HCT116 (cell line): ENCODE results near the gene DLG5. TPM values are rescaled to one million over a fixed set of nuclear protein-coding genes. Genes with fewer than 3 reads are reported as not detected.
A peak's percentile ranks its signal among the peaks of the same experiment; 100 is the strongest.

Experiments used
- ATAC-seq: fragments of 200-7000 bp; cut with Tn5 transposase; 2 replicates; pipeline ENCODE4 v1.9.1; 2020; ENCODE audit warnings: mild to moderate bottlenecking, moderate library complexity
- BruUV-seq: library from RNA; stranded (reverse); fragments of 400-500 nt; replicated peaks from 2 replicates; lab custom pipeline; 2021; lab: Mats Ljungman, UMichigan
- CTCF ChIA-PET: fragments of 300-600 bp; sonication (Branson Sonifier 250); formaldehyde crosslinking; loops from one replicate; lab custom pipeline; 2021; ENCODE audit warnings: antibody characterized with exemption; lab: Charles Lee
- POLR2A ChIA-PET: fragments of 300-600, 350-600 bp; sonication (Branson Sonifier 250); formaldehyde crosslinking; loops from one replicate; lab custom pipeline; 2021; ENCODE audit warnings: antibody characterized with exemption; lab: Charles Lee
- RAD21 ChIA-PET, 2 experiments: fragments of 300-600 bp; sonication (Branson Sonifier 250); formaldehyde crosslinking; loops; one replicate each; lab custom pipeline; 2023; ENCODE audit warnings: low total read pairs in 2 of 2; ENCODE audit not compliant: uncharacterized antibody in 2 of 2, unreplicated experiment in 2 of 2, low non-redundant PET in 1 of 2; lab: Charles Lee
- DNase-seq: peaks from one replicate; pipeline ENCODE4 v3.0.0-alpha.2; 2010; ENCODE audit warnings: low read depth, low spot score
- H2AFZ ChIP-seq: fragments of 200-600 bp; shearing (Covaris generic), sonication (generic); 2 replicates; pipeline ENCODE4 v1.6.1; 2017; ENCODE audit warnings: low read depth, mixed run types, mixed read lengths, antibody characterized with exemption, low read length; ENCODE audit not compliant: poor library complexity, severe bottlenecking
- H3K27ac ChIP-seq: 2 replicates; pipeline ENCODE4 v1.5.1; 2012; ENCODE audit warnings: low read depth, low read length
- H3K27me3 ChIP-seq: fragments of 200-600 bp; sonication (generic); 2 replicates; pipeline ENCODE4 v1.6.1; 2016; ENCODE audit warnings: mixed run types, low read length, mixed read lengths; ENCODE audit not compliant: insufficient read depth
- H3K36me3 ChIP-seq, 2 experiments: fragments of 200-500 bp in 1 of 2; fragments of 200-600 bp in 1 of 2; sonication (Bioruptor generic) in 1 of 2; sonication (generic) in 1 of 2; 2 replicates each; pipeline versions ENCODE4 v1.5.1 to v1.6.1; 2014 to 2016; ENCODE audit warnings: low read length in 2 of 2, inconsistent platforms in 1 of 2, mixed read lengths in 1 of 2, mixed run types in 1 of 2; ENCODE audit not compliant: insufficient read depth in 2 of 2, control insufficient read depth in 1 of 2
- H3K4me1 ChIP-seq, 2 experiments: fragments of 200-600 bp in 1 of 2; sonication (generic) in 1 of 2; 2 replicates each; pipeline versions ENCODE4 v1.5.1 to v1.6.1; 2012 to 2017; ENCODE audit warnings: low read length in 2 of 2, inconsistent platforms in 1 of 2, mild to moderate bottlenecking in 1 of 2, mixed read lengths in 1 of 2, mixed run types in 1 of 2, moderate library complexity in 1 of 2; ENCODE audit not compliant: insufficient read depth in 2 of 2, control insufficient read depth in 1 of 2
- H3K4me2 ChIP-seq: fragments of 200-600 bp; sonication (generic); 2 replicates; pipeline ENCODE4 v1.6.1; 2017; ENCODE audit warnings: mixed run types, low read length, mixed read lengths
- H3K4me3 ChIP-seq, 2 experiments: fragments of 200-600 bp in 1 of 2; sonication (generic) in 1 of 2; replicated peaks in 1 of 2; 2 replicates each; pipeline ENCODE4 v1.5.1; 2011 to 2016; ENCODE audit warnings: low read length in 2 of 2, control low read depth in 1 of 2, low read depth in 1 of 2, mild to moderate bottlenecking in 1 of 2, mixed read lengths in 1 of 2, mixed run types in 1 of 2
- H3K79me2 ChIP-seq: fragments of 200-600 bp; sonication (generic); 2 replicates; pipeline ENCODE4 v1.6.1; 2017; ENCODE audit warnings: mild to moderate bottlenecking, mixed run types, low read length, moderate library complexity, mixed read lengths; ENCODE audit not compliant: insufficient read depth
- H3K9ac ChIP-seq: fragments of 200-600 bp; sonication (generic); 2 replicates; pipeline ENCODE4 v1.6.1; 2016; ENCODE audit warnings: low read length, mixed read lengths
- H3K9me2 ChIP-seq: fragments of 200-600 bp; sonication (generic), shearing (Covaris generic); 2 replicates; pipeline ENCODE4 v1.6.1; 2017; ENCODE audit warnings: mixed run types, mild to moderate bottlenecking, moderate library complexity; ENCODE audit not compliant: insufficient read depth
- H3K9me3 ChIP-seq, 2 experiments: fragments of 200-500 bp in 1 of 2; fragments of 200-600 bp in 1 of 2; sonication (Bioruptor generic) in 1 of 2; sonication (generic) in 1 of 2; 2 replicates each; pipeline ENCODE4 v1.6.1; 2014 to 2017; ENCODE audit warnings: low read length in 2 of 2, mixed read lengths in 2 of 2, inconsistent platforms in 1 of 2, low read depth in 1 of 2, mild to moderate bottlenecking in 1 of 2, mixed run types in 1 of 2, moderate library complexity in 1 of 2; ENCODE audit not compliant: control insufficient read depth in 1 of 2, insufficient read depth in 1 of 2
- H4K20me1 ChIP-seq: fragments of 200-600 bp; sonication (generic), shearing (Covaris generic); 2 replicates; pipeline ENCODE4 v1.6.1; 2017; ENCODE audit warnings: mixed run types, mild to moderate bottlenecking, moderate library complexity; ENCODE audit not compliant: insufficient read depth
- CEBPB ChIP-seq: IDR thresholded peaks from 2 replicates; pipeline ENCODE4 v1.6.1; 2012; ENCODE audit warnings: low read depth
- EGR1 ChIP-seq: IDR thresholded peaks from 2 replicates; pipeline ENCODE4 v1.6.1; 2012; ENCODE audit warnings: low read depth
- JUND ChIP-seq: IDR thresholded peaks from 2 replicates; pipeline ENCODE4 v1.6.1; 2012
- POLR2AphosphoS5 ChIP-seq: IDR thresholded peaks from 2 replicates; pipeline ENCODE4 v1.6.1; 2011; ENCODE audit warnings: mild to moderate bottlenecking, low read depth, low read length, moderate library complexity
- SP1 ChIP-seq: IDR thresholded peaks from 2 replicates; pipeline ENCODE4 v1.6.1; 2012; ENCODE audit warnings: low read depth
- ZFX ChIP-seq: fragments of 450-650 bp; IDR thresholded peaks from 2 replicates; pipeline ENCODE4 v1.6.1; 2017
- ZNF274 ChIP-seq: fragments of 200-500 bp; sonication (Bioruptor generic); IDR thresholded peaks from 2 replicates; pipeline ENCODE4 v1.6.1; 2014; ENCODE audit warnings: mild to moderate bottlenecking, low read depth, low read length, inconsistent platforms
- intact Hi-C: fragments of 100-400 bp; cut with micrococcal nuclease; formaldehyde crosslinking; loops from 2 replicates; pipeline ENCODE4 v1.10.0; 2022
- total RNA-seq: library from RNA; stranded (reverse); gene quantifications from one replicate; pipeline ENCODE4 v1.2.1, GENCODE V29; 2021; ENCODE audit not compliant: unreplicated experiment
- TF ChIP-seq, protein P1 (sequence below), 3 experiments: fragments of 200-600 bp in 1 of 3; sonication (generic) in 1 of 3; IDR thresholded peaks in 2 of 3; conservative IDR thresholded peaks in 1 of 3; 2 replicates each; pipeline ENCODE4 v1.5.1; 2012 to 2017; ENCODE audit warnings: low read depth in 2 of 3, low read length in 2 of 3, antibody characterized with exemption in 1 of 3, borderline replicate concordance in 1 of 3, control low read depth in 1 of 3, mild to moderate bottlenecking in 1 of 3, mixed read lengths in 1 of 3, mixed run types in 1 of 3, moderate library complexity in 1 of 3; ENCODE audit not compliant: insufficient read depth in 1 of 3
- TF ChIP-seq, protein P2 (sequence below): IDR thresholded peaks from 2 replicates; pipeline ENCODE4 v1.6.1; 2012

Gene DLG5
- total RNA-seq, 1 experiment from 2014 or later, result 44.8 TPM

DNA sequence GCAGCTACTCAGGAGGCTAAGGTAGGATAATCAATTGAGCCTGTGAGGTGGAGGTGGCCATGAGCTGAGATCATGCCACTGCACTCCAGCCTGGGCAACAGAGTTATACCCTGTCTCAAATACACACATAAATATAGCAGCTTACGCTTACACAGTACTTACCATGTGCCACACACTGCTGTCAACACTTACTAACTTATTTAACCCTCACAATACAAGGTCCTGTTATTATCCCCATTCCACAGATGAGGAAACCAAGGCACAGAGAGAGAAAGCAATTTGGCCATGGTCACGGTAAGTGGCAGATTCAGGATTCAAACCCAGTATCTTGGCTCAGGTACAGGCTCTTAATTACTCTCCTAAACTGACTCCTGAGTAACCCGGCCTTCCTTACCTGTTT lies 19.1 kb downstream of the DLG5 start:
- peaks cover 21 to 58% of the 10 kb centered on the region in 2 experiments for H3K4me1 ChIP-seq
- DNase-seq (no peak), ATAC-seq (peak; percentile 9; the same call in 1 of the 2 replicates)
- H4K20me1 ChIP-seq, result no peaks in the 10 kb centered on the region
- no peaks in the 10 kb centered on the region for H3K27me3 ChIP-seq
- no peak overlapping the region for H3K27ac ChIP-seq
- no peak overlapping the region for H3K4me2 ChIP-seq
- intact Hi-C loops, result loop anchor here (5.0 kb wide), 1 partner anchor 120 kb away; the partner anchor contains the start of gene POLR3A
- ChIA-PET CTCF (no interaction called here), RAD21 (no interaction called here), POLR2A (no interaction called here)
- H3K9me2 ChIP-seq, result no peaks in the 10 kb centered on the region
- no peak overlapping the region for H3K9ac ChIP-seq
- peaks cover 64% of the 10 kb centered on the region for H3K79me2 ChIP-seq
- BruUV-seq, result no TSS peak
- no peaks in the 10 kb centered on the region for H3K9me3 ChIP-seq
- TF ChIP-seq EGR1, result no peak
- no peak for TF ChIP-seq ZFX
- TF ChIP-seq, protein P1, sequence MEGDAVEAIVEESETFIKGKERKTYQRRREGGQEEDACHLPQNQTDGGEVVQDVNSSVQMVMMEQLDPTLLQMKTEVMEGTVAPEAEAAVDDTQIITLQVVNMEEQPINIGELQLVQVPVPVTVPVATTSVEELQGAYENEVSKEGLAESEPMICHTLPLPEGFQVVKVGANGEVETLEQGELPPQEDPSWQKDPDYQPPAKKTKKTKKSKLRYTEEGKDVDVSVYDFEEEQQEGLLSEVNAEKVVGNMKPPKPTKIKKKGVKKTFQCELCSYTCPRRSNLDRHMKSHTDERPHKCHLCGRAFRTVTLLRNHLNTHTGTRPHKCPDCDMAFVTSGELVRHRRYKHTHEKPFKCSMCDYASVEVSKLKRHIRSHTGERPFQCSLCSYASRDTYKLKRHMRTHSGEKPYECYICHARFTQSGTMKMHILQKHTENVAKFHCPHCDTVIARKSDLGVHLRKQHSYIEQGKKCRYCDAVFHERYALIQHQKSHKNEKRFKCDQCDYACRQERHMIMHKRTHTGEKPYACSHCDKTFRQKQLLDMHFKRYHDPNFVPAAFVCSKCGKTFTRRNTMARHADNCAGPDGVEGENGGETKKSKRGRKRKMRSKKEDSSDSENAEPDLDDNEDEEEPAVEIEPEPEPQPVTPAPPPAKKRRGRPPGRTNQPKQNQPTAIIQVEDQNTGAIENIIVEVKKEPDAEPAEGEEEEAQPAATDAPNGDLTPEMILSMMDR (IDR thresholded peaks at IDR 0.05 in 2 of 3, conservative IDR thresholded peaks at IDR 0.05 in 1 of 3; ENCODE audit: borderline replicate concordance in 1 of 3, insufficient read depth in 1 of 3, low read depth in 2 of 3, low read length in 2 of 3), result no peak
- TF ChIP-seq CEBPB, result no peak
- TF ChIP-seq SP1, result no peak
- TF ChIP-seq, protein P2, sequence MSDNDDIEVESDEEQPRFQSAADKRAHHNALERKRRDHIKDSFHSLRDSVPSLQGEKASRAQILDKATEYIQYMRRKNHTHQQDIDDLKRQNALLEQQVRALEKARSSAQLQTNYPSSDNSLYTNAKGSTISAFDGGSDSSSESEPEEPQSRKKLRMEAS, result no peak
- H3K36me3 ChIP-seq, result no peaks in the 10 kb centered on the region
- no peak overlapping the region for H3K4me3 ChIP-seq
- no peak overlapping the region for H2AFZ ChIP-seq

DNA sequence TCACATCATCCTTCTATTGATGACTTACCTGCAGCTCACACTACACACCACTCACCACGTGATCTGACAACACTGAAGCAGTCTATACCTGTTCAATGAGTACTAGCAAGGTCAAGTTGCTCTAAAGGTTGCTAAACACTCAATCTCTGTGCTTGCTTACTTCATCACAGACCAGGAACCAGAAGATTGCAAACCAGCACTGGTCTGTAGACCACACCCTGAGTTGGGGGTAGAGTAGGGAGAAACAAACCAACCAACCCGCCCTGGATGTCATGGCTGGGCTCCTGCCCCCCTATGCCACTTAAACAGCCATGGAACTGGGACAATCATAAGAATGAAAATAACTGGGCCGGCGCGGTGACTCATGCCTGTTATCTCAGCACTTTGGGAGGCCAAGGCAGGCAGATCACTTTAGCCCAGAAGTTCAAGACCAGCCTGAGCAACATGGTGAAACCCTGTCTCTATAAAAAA lies 19.6 kb downstream of the DLG5 start:
- ChIA-PET POLR2A (interaction anchor here (0.9 kb wide), 1 partner anchor 18 kb away, joined by 3 read pairs; no protein-coding TSS in a partner anchor), RAD21 (no interaction called here), CTCF (no interaction called here)
- no peaks in the 10 kb centered on the region for H3K9me2 ChIP-seq
- H3K27ac ChIP-seq, result no peak overlapping the region
- BruUV-seq, result no TSS peak
- no peaks in the 10 kb centered on the region for H3K36me3 ChIP-seq
- ATAC-seq (no peak), DNase-seq (no peak)
- no peak overlapping the region for H3K4me2 ChIP-seq
- intact Hi-C loops, result loop anchor here (5.0 kb wide), 1 partner anchor 120 kb away; the partner anchor contains the start of gene POLR3A
- no peaks in the 10 kb centered on the region for H4K20me1 ChIP-seq
- peaks cover 21 to 63% of the 10 kb centered on the region in 2 experiments for H3K4me1 ChIP-seq
- H3K27me3 ChIP-seq, result no peaks in the 10 kb centered on the region
- peaks cover 60% of the 10 kb centered on the region for H3K79me2 ChIP-seq
- no peak overlapping the region for H3K4me3 ChIP-seq
- no peak overlapping the region for H3K9ac ChIP-seq
- H2AFZ ChIP-seq, result no peak overlapping the region
- no peaks in the 10 kb centered on the region for H3K9me3 ChIP-seq
- no peak for TF ChIP-seq SP1
- TF ChIP-seq ZNF274, result no peak
- no peak for TF ChIP-seq EGR1
- no peak for TF ChIP-seq JUND
- TF ChIP-seq, protein P2, result no peak
- TF ChIP-seq POLR2AphosphoS5, result no peak
